Measurements from ENCODE around the gene CRYGC.

Gene CRYGC

DNA sequence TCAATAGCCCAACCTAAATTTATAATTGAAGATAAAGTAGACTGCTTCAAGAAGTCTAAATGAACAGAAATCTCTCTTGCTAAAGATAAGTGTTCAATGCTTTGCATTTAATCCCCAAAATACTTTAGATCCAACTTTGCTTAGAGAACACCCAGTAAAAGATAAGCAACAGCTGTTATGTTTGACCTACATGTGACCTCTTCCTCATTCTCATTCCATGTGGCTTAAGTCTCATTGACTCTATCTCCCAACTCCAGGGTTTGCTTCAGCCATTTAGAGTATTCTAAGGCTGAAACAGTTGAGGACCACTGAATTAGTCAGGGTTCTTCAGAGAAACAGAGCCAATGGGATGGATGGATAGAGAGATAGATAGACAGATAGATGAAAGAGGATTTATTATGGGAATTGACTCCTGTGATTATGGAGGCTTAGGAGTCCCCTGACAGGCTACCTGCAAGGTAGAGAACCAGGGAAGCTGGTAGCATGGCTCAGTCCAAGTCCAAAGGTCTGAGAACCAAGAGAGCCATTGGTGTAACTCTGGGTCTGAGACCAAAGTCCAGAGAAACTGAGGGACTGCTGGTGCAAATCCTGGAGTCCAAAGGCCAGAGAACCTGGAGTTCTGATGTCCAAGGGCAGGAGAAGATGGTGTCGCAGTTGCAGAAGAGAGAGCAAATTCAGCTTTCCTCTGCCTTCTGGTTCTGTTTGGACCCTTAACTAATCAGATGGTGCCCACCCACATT, 37.4 kb downstream of the CRYGC start:
- DNase-seq: no peak

GRCh38 chr2:208090420-208090819, 39.2 kb downstream of the CRYGC start:
- DNase-seq: no peak

- DNase-seq: no peak
Observed at GRCh38 chr2:208086029-208086428, 43.6 kb downstream of the CRYGC start.

GRCh38 chr2:208083807-208084206, 45.8 kb downstream of the CRYGC start:
- no peak for DNase-seq
